Measurements from ENCODE around the gene MKRN3. TPM values are rescaled to one million over a fixed set of nuclear protein-coding genes. Genes with fewer than 3 reads are reported as not detected.
"Not testable (repeated sequence)": the region's sequence is repeated elsewhere in the genome, so short reads cannot be mapped to it uniquely, and the experiment has no call there.

MKRN3 gene
- total RNA-seq, 1 donor from 2014 or later = not detected

GRCh38 chr15:23589012-23589411 lies 23.5 kb downstream of the MKRN3 start:
- Histone ChIP-seq H3K36me3 (ENCODE audit: control insufficient read depth, insufficient read depth, low read length) (no peaks in the 10 kb centered on the region), H3K4me3 (ENCODE audit: low read depth, low read length) (no peak overlapping the region), H3K27me3 (ENCODE audit: control insufficient read depth, insufficient read depth, low read length) (no peaks in the 10 kb centered on the region)
- DNase-seq (ENCODE audit: low read depth) (no peak), FAIRE-seq (no peak)
- TF ChIP-seq CTCF (IDR thresholded peaks at IDR 0.05; ENCODE audit: insufficient read depth, low read length, severe bottlenecking) = no peak

- no peak for TF ChIP-seq CTCF (IDR thresholded peaks at IDR 0.05; ENCODE audit: insufficient read depth, low read length, severe bottlenecking)
- H3K4me3 ChIP-seq (ENCODE audit: low read depth, low read length) = no peak overlapping the region
- no peaks in the 10 kb centered on the region for H3K27me3 ChIP-seq (ENCODE audit: control insufficient read depth, insufficient read depth, low read length)
- DNase-seq (ENCODE audit: low read depth) (no peak), FAIRE-seq (no peak)
- H3K36me3 ChIP-seq (ENCODE audit: control insufficient read depth, insufficient read depth, low read length) = no peaks in the 10 kb centered on the region
Measured at GRCh38 chr15:23594252-23594770, 28.8 kb downstream of the MKRN3 start.

GRCh38 chr15:23595368-23595767 lies 29.9 kb downstream of the MKRN3 start:
- Histone ChIP-seq H3K36me3 (ENCODE audit: control insufficient read depth, insufficient read depth, low read length) (no peaks in the 10 kb centered on the region), H3K27me3 (ENCODE audit: control insufficient read depth, insufficient read depth, low read length) (no peaks in the 10 kb centered on the region), H3K4me3 (ENCODE audit: low read depth, low read length) (no peak overlapping the region)
- FAIRE-seq (no peak), DNase-seq (ENCODE audit: low read depth) (no peak)
- no peak for TF ChIP-seq CTCF (IDR thresholded peaks at IDR 0.05; ENCODE audit: insufficient read depth, low read length, severe bottlenecking)

GRCh38 chr15:23596736-23597135 lies 31.3 kb downstream of the MKRN3 start:
- FAIRE-seq (no peak), DNase-seq (ENCODE audit: low read depth) (no peak)
- H3K36me3 ChIP-seq (ENCODE audit: control insufficient read depth, insufficient read depth, low read length) = no peaks in the 10 kb centered on the region
- H3K27me3 ChIP-seq (ENCODE audit: control insufficient read depth, insufficient read depth, low read length) = no peaks in the 10 kb centered on the region
- H3K4me3 ChIP-seq (ENCODE audit: low read depth, low read length) = no peak overlapping the region
- no peak for TF ChIP-seq CTCF (IDR thresholded peaks at IDR 0.05; ENCODE audit: insufficient read depth, low read length, severe bottlenecking)

- not testable (repeated sequence) for H3K4me3 ChIP-seq (ENCODE audit: low read depth, low read length); H3K36me3 ChIP-seq (ENCODE audit: control insufficient read depth, insufficient read depth, low read length); DNase-seq (ENCODE audit: low read depth); H3K27me3 ChIP-seq (ENCODE audit: control insufficient read depth, insufficient read depth, low read length); FAIRE-seq
Measured at GRCh38 chr15:23597278-23597677, 31.8 kb downstream of the MKRN3 start.

GRCh38 chr15:23599053-23599452 lies 33.6 kb downstream of the MKRN3 start:
- FAIRE-seq (no peak), DNase-seq (ENCODE audit: low read depth) (no peak)

More at GRCh38 chr15:23599053-23599452, 33.6 kb downstream of the MKRN3 start:
- Histone ChIP-seq H3K36me3 (ENCODE audit: control insufficient read depth, insufficient read depth, low read length) (no peaks in the 10 kb centered on the region), H3K27me3 (ENCODE audit: control insufficient read depth, insufficient read depth, low read length) (no peaks in the 10 kb centered on the region), H3K4me3 (ENCODE audit: low read depth, low read length) (no peak overlapping the region)
- no peak for TF ChIP-seq CTCF (IDR thresholded peaks at IDR 0.05; ENCODE audit: insufficient read depth, low read length, severe bottlenecking)

Data from bronchial epithelial cell (primary cell).